HG02981 (cell line): Measurements from ENCODE around the gene DISP2.

Experiments
- ATAC-seq: cut with Tn5 transposase; IDR thresholded peaks from one replicate; pipeline ENCODE4 v1.9.1; 2021; ENCODE audit warnings: mild to moderate bottlenecking, moderate library complexity; ENCODE audit not compliant: unreplicated experiment

The DISP2 gene

GRCh38 chr15:40340740-40341400 is 17.1 kb upstream of the DISP2 start, which contains the start of gene CCDC9B:
CCDC9B (minus strand) TSS chr15:40340939; CDS start chr15:40340819, 120 bp downstream.
- ATAC-seq: no peak

DNA sequence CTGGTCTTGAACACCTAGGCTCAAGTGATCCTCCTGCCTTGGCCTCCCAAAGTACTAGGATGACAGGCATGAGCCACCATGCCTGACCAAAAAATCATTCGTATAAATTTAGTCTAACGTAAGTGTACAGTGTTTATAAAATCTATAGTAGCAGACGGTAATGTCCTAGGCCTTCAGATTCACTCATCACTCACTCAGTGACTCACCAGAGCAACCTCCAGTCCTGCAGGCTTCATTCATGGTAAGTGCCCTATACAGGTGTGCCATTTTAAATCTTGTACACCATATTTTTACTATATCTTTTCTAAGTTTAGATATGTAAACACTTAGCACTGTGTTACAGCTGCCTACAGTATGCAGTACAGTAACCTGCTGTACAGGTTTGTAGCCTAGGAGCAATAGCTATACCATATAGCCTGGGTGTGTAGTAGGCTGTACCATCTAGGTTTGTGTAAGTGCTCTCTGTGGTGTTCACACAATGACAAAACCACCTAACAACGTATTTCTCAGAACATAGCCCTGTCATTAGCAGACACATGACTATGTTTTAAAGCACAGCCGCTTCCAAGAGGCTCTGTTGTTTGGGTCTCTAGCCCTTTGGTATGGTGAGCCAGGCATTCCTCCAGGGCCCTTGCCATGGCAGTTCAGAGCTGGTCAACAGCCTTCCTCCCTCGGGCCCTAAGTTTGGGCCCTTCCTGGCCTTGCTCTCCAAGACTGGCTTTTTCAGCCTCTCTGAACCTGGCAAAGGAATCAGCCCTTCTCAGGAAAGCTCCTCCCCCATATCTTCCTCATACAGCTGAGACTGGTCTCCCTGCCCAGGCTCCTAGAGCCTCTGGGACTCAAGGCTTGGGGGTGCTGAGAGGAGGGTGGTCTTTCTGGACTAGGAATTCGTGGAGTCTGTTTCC is 15.4 kb upstream of the DISP2 start:
- ATAC-seq: no peak

DNA sequence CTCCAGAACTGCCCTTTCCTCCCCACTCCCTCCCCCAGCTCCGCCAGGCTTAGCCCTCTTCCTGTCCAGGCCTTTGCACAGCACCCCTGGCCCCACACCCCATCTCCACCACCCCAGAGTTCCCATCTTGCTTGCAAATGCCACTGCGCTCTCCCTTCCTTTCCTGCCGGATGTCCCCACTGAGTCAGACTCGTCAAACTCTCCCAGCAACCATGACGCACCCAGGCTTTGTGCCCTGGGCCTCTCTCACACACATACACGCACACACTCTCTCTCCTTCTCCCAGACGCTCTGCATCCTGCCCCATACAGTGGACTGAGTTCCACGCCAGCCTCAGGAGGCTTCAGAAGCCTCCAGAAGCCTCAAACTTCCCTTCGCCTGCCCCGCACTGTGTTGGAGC is 14.5 kb upstream of the DISP2 start:
- no peak for ATAC-seq

DNA sequence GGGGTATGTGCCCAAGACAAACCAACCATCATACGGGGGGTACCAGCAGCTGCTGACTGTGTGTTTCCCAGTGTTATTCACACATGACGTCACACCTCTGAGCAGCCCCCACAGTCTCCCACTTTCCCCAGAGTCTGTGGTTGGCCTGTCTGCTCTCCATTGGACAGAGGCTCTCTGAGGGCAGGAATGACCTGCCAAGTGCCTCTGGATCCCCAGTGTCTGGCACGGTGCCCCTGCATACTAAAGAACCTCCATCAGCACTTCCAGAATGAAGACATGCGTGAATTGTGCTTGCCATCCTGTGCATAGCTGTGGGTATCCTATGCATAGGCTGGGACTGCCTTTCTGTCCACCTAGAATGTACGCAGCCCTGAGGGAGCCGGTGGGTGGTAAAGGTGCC is 13.8 kb upstream of the DISP2 start:
- no peak for ATAC-seq

- peak; percentile 67 for ATAC-seq
These were observed 13.3 kb upstream of the DISP2 start for GRCh38 chr15:40344631-40345120.

DNA sequence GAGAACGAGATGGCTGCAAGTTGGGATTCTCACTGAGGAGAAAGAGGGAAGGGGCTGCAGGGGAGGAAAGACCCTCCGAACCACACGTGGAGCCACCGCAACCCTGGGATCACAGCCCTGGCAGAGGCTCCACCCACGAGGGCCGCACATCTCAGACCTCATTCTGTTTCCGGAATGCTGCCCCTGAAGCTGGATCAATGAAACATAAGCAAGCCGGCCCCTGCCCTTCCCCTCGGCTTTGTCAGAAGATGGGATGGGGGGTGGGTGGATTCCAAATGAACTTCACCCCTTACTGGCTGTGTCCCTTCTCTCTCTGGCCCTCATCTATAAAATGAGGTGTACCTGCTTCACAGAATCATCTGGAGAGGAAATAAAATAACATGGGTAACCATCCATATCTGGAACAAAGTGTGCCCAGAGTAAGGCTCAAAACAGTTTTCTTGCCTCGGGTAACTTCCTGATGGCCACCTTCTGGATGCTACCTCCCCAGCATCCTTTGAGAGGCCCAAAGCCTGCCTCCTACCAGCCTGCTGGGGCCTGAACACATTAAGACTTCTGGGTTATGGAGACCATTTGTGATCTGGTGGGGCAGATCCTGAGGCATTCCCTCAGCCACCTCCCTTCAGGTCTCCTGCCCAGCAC is 12.7 kb upstream of the DISP2 start:
- ATAC-seq: no peak

DNA sequence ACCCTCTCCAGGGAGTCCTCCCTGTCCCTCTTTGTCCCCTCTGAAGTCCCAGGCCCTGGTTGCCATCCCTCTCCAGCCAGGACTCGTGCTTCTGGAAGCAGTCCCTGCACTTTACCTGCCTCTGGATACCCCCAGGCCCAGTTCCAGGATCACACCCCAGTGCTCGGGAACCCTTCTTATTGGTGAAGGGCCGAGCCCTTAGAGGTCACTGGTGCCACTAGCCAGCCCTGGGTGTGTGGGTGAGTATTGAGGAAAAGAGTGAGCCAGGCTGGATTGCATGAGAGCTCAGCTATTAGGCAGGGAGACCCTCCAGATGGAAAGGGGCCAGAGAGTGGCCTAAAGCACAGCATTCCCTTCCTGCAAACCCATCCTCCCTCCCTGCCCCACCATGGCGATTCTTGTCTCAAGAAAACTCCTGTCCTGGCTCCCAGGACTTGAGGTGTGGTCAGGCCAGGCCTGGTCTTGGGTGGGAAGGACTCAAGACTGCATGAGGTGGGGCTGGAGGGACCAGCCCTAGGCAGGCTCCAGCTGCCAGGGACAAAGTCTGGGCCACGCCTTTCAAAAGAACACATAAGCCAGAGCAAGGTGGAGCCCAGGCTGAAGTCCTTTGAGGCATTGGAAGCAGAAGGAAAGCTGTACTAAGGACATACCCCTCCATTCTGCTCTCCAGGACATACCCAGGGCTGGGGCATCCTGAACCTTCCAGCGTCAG is 12.0 kb upstream of the DISP2 start:
- no peak for ATAC-seq

DNA sequence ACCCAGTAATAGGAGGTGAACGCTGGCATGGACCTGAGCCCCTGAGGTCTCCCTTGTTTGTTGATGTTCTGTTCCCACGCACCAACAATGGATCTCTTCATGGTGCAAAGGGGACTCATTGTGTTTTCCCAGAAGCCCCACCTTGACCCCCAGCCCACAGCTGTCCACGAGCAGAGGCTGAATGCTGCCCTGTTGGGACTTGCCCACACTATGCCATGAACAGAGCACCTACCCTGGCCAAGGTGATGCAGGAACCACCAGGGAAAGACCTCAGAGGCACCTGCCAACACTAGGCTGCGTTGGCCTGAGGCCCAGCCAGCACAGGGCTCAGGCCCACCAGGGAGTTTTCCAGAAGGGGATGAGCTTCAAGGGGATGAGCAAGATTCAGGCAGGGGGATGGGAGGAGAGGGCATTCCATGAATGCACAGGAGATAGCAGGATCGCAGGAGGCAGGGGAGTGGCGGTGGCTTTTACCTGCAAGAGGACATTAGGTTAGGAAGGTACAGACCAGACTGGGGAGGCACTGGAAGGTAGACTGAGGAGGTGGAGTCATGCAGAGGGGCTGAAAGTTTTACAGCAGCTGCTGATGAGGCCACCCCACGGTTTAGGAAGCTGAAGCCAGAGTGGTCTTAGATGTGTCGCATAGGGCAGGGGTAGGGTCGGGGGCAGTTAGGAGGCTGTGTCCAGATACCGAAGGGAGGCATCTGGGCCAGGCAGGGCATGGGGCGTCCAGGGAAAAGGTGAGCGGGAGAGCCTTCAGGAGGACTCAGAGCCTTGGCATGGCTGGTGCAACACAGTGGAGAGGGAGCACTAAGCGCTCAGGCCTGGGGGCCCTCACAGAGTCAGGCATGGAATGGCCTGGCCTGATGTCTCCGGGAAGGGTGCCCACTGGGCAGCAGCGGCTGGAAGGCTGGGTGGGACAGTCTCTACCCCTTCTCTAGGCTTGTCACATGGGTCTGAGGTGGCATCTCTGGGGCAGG is 11.2 kb upstream of the DISP2 start:
- ATAC-seq: no peak

DNA sequence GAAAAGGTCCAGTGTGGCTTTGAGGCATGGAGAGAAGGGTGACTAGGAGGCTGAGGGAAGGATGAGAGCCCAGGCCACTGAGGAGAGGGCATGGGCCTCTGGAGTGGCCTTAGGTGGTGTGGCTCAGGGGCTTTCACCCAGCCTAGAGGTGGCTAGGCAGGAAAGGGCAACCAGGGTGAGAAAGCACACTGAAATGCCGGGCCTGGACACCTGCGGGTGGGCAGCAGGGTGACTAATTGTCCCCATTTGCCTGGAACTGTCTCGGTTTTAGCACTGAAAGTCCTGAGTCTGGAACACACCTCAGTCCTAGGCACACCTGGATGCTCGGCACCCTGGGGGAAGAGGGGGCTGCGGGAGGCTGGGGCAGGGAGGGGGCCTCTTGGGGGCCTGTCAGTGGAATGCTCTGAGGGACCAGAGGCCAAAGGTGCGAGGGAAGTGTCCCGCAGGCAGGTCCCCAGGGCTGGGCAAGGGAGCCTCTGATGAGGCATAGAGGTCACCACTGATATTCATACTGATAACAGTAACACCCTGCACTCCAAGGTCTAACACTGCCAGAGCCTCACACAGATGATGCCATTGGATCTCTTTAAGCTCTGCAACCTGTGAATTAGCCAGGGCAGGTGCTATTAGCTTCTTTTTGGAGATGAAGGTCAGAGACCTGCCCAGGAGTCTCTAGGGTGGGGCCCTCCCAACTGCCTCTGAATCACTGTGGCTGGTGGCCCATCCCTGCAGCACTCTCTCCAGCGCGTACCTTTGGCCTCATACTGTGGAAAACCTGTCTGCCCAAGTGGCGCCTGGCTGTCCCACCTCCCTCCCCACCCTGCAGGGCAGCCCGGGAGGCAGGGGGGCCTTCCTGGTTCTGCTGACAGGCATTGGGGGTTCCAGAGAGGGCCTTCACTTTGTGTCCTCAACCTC is 10.2 kb upstream of the DISP2 start:
- no peak for ATAC-seq

DNA sequence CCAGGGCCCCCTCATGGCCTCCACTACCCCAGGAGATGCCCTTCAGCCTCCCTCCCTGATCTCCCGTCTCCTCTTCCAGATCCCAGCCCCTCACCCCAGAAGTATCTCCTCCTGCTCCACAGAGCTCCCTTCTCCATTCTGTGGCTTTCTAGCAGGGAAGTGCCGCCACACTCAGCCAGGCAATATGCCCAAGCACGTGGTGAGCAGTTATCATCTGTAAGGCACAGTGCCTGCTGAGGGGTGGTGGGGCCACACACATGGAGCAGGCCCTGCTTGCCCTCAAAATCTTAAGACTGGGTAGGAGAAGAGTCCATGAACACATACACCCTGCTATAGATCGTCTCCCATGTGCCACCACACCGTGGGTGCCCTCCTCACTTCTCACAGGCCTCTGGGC is 9.5 kb upstream of the DISP2 start:
- no peak for ATAC-seq

DNA sequence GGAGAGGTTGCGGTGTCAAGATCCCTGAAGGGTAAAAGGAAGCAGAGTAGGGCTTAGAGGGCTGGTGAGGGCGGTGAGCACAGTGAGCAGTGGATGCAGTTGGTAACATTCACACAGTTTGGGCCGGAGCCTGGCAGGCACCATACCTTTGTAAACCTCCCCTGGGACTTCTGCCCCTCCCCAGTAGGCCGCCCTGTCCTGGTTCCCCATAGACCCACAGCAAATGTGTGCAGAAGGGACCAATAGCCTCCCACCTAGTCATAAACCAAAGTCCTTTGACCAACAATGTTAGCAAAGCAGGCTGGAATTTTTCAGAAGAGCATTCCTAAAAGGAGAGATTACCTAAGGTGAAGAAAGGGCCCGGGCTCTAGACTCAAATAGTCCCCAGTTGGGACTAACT is 8.9 kb upstream of the DISP2 start:
- no peak for ATAC-seq

DNA sequence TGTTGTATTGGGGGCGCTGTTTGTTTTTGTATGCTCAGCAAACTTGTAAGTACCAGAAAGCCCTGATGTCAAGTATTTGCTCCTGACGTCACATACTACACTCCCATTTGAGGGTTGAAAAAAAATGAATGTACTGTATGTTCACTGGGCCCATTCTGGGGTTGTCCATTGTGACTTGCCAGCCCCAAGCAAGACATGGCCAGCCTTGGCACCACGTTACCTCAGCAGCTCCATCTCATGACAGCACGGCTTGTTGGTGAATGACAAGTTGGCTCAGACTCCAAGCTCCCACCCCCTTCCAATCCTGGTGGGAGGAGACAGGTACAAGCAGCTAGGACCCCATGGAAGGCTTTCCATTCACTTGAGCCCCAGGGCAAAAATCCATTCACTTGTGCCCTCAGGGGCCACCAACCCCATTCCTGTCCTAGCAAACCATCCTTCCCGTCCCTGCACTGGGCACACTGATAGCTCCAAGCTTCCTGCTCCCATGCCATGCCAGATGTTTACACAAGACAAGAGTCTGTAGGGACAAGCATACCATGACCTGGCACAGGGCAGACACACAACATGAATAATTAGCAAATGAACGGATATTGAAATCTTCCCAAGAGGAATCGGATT is 5.6 kb upstream of the DISP2 start:
- ATAC-seq: no peak

GRCh38 chr15:40353697-40354096 is 4.3 kb upstream of the DISP2 start:
- no peak for ATAC-seq

DNA sequence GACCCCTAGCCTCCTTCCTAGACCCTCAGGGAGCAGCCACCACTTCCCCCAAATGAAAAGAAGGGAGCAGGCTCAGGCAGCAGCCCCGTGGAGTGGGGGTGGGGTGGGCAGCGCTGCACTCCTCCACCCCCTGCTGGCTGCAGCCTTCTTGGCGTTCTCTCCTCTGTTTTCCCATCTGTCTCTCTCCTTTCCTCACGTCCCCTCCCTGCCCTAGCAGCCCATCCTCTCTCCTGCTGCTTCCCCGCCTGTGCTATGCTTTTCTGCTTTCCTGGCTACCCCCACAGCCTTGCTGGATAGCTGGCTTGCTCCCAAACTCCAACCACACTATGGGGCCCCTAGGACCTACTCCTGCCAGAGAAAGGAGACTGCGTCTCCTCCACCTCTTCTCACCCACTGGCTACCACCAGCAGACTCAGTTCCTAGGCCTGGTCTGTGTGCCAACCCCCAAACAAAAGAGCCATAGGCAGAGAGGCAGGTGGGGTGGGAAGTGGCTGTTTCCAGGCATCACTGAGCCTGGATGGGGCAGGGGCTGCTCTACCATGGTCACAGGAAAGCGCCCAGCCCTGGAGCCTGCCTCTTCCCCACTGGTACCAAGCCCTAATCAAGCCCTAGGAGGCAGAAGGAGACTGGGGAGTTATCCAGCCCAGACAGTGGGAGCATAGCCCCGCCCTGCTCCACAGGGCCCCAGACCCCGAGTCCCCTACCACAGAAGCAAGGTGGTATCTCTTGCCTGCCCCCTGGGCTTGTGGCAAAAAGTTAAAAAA is 3.4 kb upstream of the DISP2 start:
- ATAC-seq: no peak

GRCh38 chr15:40355976-40356585 is 1.9 kb upstream of the DISP2 start:
- ATAC-seq: no peak

GRCh38 chr15:40357246-40357645 is 773 bp upstream of the DISP2 start:
- ATAC-seq: no peak
